ENCODE results near the gene FFAR2.
A peak's percentile ranks its signal among the peaks of the same experiment; 100 is the strongest.
"Not testable (repeated sequence)": the region's sequence is repeated elsewhere in the genome, so short reads cannot be mapped to it uniquely, and the experiment has no call there.

The FFAR2 gene

DNA sequence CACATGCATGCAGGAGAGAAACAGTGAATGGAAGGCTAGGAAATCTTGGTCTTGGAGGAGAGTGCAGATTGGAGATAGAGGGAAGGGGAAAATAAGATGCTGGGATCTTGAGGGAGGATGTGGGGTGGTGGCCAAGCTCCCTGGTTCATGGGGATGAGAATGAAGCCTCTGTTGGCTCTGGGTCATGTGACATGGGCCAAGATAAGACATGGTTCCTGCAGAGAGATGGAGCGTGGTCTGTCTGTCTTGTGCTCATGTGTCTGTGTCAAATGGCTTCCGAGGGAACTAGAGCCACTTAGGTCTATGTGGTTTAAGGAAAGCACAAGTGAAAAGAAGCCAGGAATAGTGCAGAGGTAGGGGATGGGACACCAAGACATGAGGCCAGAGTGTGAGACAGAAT, 30.8 kb upstream of the FFAR2 start:
- TF ChIP-seq, protein P1, sequence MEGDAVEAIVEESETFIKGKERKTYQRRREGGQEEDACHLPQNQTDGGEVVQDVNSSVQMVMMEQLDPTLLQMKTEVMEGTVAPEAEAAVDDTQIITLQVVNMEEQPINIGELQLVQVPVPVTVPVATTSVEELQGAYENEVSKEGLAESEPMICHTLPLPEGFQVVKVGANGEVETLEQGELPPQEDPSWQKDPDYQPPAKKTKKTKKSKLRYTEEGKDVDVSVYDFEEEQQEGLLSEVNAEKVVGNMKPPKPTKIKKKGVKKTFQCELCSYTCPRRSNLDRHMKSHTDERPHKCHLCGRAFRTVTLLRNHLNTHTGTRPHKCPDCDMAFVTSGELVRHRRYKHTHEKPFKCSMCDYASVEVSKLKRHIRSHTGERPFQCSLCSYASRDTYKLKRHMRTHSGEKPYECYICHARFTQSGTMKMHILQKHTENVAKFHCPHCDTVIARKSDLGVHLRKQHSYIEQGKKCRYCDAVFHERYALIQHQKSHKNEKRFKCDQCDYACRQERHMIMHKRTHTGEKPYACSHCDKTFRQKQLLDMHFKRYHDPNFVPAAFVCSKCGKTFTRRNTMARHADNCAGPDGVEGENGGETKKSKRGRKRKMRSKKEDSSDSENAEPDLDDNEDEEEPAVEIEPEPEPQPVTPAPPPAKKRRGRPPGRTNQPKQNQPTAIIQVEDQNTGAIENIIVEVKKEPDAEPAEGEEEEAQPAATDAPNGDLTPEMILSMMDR (conservative IDR thresholded peaks at IDR 0.05): no peak

DNA sequence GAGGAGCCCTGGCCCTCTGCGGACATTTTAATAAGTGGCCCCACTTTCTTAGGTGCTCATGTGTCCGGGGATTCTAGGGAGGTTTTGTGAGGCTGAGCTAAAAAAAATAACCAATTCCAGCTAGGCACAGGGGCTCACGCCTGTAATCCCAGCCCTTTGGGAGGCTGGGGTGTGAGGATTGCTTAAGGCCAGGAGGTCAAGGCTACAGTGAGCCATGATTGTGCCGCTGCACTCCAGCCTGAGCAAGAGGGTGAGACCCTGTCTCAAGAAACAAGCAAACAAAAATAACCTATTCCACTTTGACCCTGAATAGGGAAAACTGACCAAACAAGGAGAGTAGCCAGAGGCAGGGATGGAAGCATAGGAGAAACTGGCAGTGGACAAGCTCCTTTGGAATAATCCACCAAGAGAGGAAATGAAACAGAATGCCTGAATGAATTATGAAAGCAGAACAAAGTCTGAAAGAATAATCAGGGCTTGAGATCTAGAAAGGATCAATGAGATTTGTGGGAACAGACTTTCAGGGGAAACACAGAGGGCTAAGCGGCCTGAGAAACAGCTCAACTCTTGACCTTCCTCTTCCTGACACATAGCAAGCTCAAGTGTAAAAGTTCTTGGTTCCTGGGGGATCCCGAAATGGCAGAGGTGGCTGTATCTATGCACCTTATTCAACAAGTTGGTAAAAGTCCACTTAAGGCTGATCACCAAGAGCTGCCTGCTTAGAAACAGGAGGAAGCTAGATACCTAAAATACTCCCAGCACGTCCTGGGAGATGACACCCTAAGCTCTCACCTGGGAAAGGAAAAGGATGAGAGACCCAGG, 30.1 kb upstream of the FFAR2 start:
- TF ChIP-seq, protein P1 (conservative IDR thresholded peaks at IDR 0.05): no peak
- no peak overlapping the region for H3K27ac ChIP-seq

More for the DNA sequence above, 30.8 kb upstream of the FFAR2 start:
- H3K27ac ChIP-seq: no peak overlapping the region

DNA sequence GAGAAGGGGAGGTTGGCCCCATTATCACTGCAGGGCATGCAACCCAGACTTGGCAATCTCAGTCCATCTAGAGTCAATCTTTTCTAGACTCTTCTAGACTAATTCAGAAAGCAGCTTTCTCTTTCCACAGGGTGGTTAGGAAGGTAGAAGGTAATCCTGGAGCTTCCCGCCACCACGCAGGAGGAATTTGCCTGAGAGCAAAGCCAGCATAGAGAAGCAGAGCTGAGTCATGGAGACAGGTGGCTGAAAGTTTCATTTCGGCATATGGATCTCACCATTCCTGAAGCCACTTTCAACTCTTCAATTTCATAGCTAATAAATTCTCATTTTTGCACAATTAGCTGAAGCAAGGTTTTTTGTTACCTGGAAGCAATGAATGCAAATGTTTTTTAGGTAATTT, 29.0 kb upstream of the FFAR2 start:
- H3K27ac ChIP-seq: no peak overlapping the region
- TF ChIP-seq, protein P1 (conservative IDR thresholded peaks at IDR 0.05): no peak

DNA sequence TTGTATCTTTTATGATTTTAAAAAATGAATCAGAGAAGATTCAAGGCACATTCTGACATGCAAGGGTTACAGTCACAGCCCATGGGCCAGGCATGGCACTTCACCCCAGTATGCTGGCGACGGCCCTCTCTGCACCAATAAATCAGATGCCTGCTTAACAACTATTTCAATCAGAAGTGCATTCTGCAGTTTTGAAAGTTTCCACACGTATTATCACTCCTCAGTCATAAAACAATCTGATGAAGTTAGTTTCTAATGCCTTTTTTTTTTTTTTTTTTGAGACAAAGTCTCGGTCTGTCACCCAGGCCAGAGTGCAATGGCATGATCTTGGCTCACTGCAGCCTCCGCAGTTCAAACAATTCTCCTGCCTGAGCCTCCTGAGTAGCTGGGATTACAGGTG, 28.3 kb upstream of the FFAR2 start:
- TF ChIP-seq, protein P1 (conservative IDR thresholded peaks at IDR 0.05): no peak
- no peak overlapping the region; the same call in 1 of the 2 replicates for H3K27ac ChIP-seq

DNA sequence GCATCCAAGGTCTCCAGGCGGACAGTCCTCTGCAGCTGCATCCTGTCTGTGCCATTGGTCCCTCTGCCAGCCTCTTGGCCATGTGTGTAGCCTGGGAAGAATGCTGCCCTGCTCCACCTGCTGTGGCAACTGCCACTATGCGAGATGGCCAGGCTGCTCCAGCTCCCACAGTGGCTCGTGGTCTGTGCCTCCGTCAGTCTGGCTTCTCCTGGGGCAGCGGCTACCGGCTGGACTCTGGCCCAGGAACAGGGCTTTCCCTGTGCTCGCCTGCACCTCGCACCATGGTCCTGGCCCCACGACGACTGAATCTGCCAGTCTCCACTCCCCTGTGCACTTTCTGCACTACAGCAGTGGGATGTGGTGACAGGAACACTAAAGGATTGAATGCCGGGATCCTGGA, 26.7 kb upstream of the FFAR2 start:
- TF ChIP-seq, protein P1 (conservative IDR thresholded peaks at IDR 0.05): no peak
- H3K27ac ChIP-seq: no peak overlapping the region

DNA sequence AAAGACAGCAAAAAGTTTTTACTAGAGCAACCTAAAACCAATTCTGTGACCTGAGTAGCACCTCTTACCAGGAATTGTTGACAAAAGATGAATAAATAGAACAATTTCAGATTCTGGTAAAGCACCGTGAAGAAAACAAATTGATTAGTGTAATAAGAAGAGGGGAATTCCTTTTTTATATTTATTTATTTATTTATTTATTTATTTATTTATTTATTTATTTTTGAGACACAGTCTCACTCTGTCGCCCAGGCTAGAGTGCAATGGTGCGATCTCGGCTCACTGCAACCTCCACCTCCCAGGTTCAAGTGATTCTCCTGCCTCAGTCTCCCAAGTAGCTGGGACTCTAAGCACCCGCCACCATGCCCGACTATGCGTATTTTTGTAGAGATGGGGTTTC, 24.7 kb upstream of the FFAR2 start:
- H3K27ac ChIP-seq: not testable (repeated sequence)

DNA sequence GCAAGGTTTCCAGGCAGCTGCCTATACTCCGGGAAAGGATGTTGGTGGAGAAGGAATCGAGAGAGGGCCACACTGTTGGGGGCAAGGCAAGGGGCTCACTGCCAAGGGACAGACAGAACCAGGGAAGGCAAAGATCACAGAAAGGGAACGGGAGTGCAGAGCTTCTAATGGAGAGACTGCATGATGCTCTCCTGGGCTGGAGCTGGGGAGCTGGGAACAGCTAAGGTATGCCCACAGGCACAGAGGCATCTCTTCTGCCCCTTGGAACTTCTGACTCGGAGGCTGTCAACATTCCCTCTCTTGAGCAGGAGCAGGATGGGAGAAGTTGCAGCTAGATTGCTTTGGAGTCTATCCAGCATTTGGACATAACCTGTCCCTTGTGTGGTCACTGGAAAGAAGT, 22.4 kb upstream of the FFAR2 start:
- no peak overlapping the region for H3K27ac ChIP-seq
- TF ChIP-seq, protein P1 (conservative IDR thresholded peaks at IDR 0.05): no peak

DNA sequence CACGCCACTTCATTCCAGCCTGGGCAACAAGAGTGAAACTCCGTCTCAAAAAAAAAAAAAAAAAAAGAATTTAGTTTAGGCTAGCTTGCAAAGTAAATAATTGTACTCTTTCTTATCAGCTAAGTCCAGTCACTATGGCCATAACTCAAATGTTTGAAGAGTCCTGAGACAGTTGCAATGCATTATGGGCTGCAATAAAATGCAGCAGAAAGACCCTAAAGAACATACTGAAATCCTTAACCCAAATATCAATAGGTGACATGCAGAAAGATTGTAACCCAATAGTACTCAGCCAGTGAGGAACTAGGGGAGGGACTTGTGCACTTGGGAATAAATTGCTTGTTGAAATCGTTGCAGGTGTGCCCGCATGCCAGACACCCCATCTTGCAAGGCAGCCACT, 20.9 kb upstream of the FFAR2 start:
- TF ChIP-seq, protein P1 (conservative IDR thresholded peaks at IDR 0.05): no peak
- peak overlapping the region; percentile 5; the same call in 1 of the 2 replicates for H3K27ac ChIP-seq

All from VCaP (cell line).